MM.1S (cell line): ENCODE results near the gene DAAM1.

Source experiments
- CTCF ChIP-seq: fragments of 300-600 bp; sonication (generic); IDR thresholded peaks from 2 replicates; pipeline ENCODE4 v1.5.1; 2016; ENCODE audit warnings: antibody characterized with exemption, low read length, mixed read lengths
- EZH2phosphoT487 ChIP-seq: fragments of 300-600 bp; sonication (generic); IDR thresholded peaks from 2 replicates; pipeline ENCODE4 v1.6.1; 2018; ENCODE audit warnings: antibody characterized with exemption, low read length

GRCh38 chr14:59347511-59347900, 159.0 kb downstream of the DAAM1 start:
- no peak for TF ChIP-seq CTCF
- TF ChIP-seq EZH2phosphoT487: no peak
